DND-41 (cell line): ENCODE measurements around the gene RAD51B.
A peak's percentile ranks its signal among the peaks of the same experiment; 100 is the strongest.

ENCODE experiments used
- ATAC-seq: fragments of 200-7000 bp; cut with Tn5 transposase; 3 replicates; pipeline ENCODE4 v1.9.1; 2021; ENCODE audit warnings: low read depth; ENCODE audit not compliant: insufficient read depth
- DNase-seq: peaks from one replicate; pipeline ENCODE4 v3.0.0-alpha.2; 2020
- H2AFZ ChIP-seq: 2 replicates; pipeline ENCODE4 v1.6.0; 2012; ENCODE audit warnings: low read depth, low read length
- H3K27ac ChIP-seq: 2 replicates; pipeline ENCODE4 v1.5.1; 2012; ENCODE audit warnings: low read length, inconsistent platforms
- H3K27me3 ChIP-seq: fragments of 200-600 bp; sonication (generic); 2 replicates; pipeline ENCODE4 v1.6.0; 2012; ENCODE audit warnings: low read length, mild to moderate bottlenecking, inconsistent platforms; ENCODE audit not compliant: insufficient read depth, poor library complexity
- H3K36me3 ChIP-seq: 2 replicates; pipeline ENCODE4 v1.5.1; 2012; ENCODE audit warnings: low read length, inconsistent platforms; ENCODE audit not compliant: insufficient read depth
- H3K4me1 ChIP-seq: 2 replicates; pipeline ENCODE4 v1.5.1; 2012; ENCODE audit warnings: mild to moderate bottlenecking, low read length; ENCODE audit not compliant: insufficient read depth
- H3K4me2 ChIP-seq: 2 replicates; pipeline ENCODE4 v1.6.0; 2012; ENCODE audit warnings: mild to moderate bottlenecking, moderate library complexity, low read length, inconsistent platforms; ENCODE audit not compliant: insufficient read depth
- H3K4me3 ChIP-seq, 2 experiments: fragments of 200-600 bp in 1 of 2; shearing (Covaris generic) in 1 of 2; 2 replicates each; pipeline ENCODE4 v1.5.1; 2012 to 2016; ENCODE audit warnings: inconsistent platforms in 2 of 2, low read length in 2 of 2, mild to moderate bottlenecking in 2 of 2, low read depth in 1 of 2, moderate library complexity in 1 of 2
- H3K79me2 ChIP-seq: 2 replicates; pipeline ENCODE4 v1.6.0; 2012; ENCODE audit warnings: low read length, inconsistent platforms; ENCODE audit not compliant: insufficient read depth
- H3K9ac ChIP-seq: 2 replicates; pipeline ENCODE4 v1.6.0; 2012; ENCODE audit warnings: low read depth, mild to moderate bottlenecking, inconsistent platforms, low read length, moderate library complexity
- H3K9me3 ChIP-seq: 2 replicates; pipeline ENCODE4 v1.5.1; 2012; ENCODE audit warnings: low read length, moderate library complexity, mild to moderate bottlenecking, inconsistent platforms; ENCODE audit not compliant: insufficient read depth, severe bottlenecking
- H4K20me1 ChIP-seq: 2 replicates; pipeline ENCODE4 v1.6.0; 2012; ENCODE audit warnings: low read length; ENCODE audit not compliant: insufficient read depth
- CTCF ChIP-seq: IDR thresholded peaks from 2 replicates; pipeline ENCODE4 v1.5.1; 2012; ENCODE audit warnings: borderline replicate concordance, low read length, moderate library complexity, mild to moderate bottlenecking; ENCODE audit not compliant: poor library complexity, severe bottlenecking; ENCODE audit errors: extremely low read depth
- EZH2 ChIP-seq: IDR thresholded peaks from 3 replicates; pipeline ENCODE4 v1.6.1; 2012; ENCODE audit warnings: borderline replicate concordance, low read depth, mild to moderate bottlenecking, moderate library complexity, low read length, inconsistent platforms; ENCODE audit not compliant: severe bottlenecking

RAD51B gene

GRCh38 chr14:68684466-68685418 lies 865.2 kb downstream of the RAD51B start:
- no peak for TF ChIP-seq EZH2
- no peak for TF ChIP-seq CTCF
- Histone ChIP-seq H3K4me1 (no peaks in the 10 kb centered on the region), H4K20me1 (no peaks in the 10 kb centered on the region), H3K4me2 (no peak overlapping the region), H3K4me3 (no peak overlapping the region), H3K27ac (no peak overlapping the region), H3K9ac (no peak overlapping the region), H3K27me3 (no peaks in the 10 kb centered on the region), H3K36me3 (no peaks in the 10 kb centered on the region), H3K79me2 (no peaks in the 10 kb centered on the region), H2AFZ (no peak overlapping the region), H3K9me3 (no peaks in the 10 kb centered on the region)
- DNase-seq (no peak), ATAC-seq (no peak)

GRCh38 chr14:68685419-68686204 lies 866.0 kb downstream of the RAD51B start:
- Histone ChIP-seq H3K9me3 (no peaks in the 10 kb centered on the region), H4K20me1 (no peaks in the 10 kb centered on the region), H3K36me3 (no peaks in the 10 kb centered on the region), H3K4me3 (no peak overlapping the region), H3K27ac (no peak overlapping the region), H3K9ac (no peak overlapping the region), H3K4me2 (no peak overlapping the region), H3K4me1 (no peaks in the 10 kb centered on the region), H3K79me2 (no peaks in the 10 kb centered on the region), H3K27me3 (no peaks in the 10 kb centered on the region), H2AFZ (no peak overlapping the region)
- peak; percentile 76 for ATAC-seq
- TF ChIP-seq CTCF = no peak
- TF ChIP-seq EZH2 = no peak
- DNase-seq = peak; percentile 43

GRCh38 chr14:68686205-68686465 lies 866.6 kb downstream of the RAD51B start:
- Histone ChIP-seq H2AFZ (no peak overlapping the region), H3K79me2 (no peaks in the 10 kb centered on the region), H3K36me3 (no peaks in the 10 kb centered on the region), H3K27ac (no peak overlapping the region), H3K4me3 (no peak overlapping the region), H3K27me3 (no peaks in the 10 kb centered on the region), H3K9me3 (no peaks in the 10 kb centered on the region), H3K9ac (no peak overlapping the region), H3K4me2 (no peak overlapping the region), H4K20me1 (no peaks in the 10 kb centered on the region), H3K4me1 (no peaks in the 10 kb centered on the region)
- TF ChIP-seq EZH2 (no peak), CTCF (no peak)
- DNase-seq (no peak), ATAC-seq (no peak)
